ENCODE data around the gene ZNF749.
"Not testable (repeated sequence)": the region's sequence is repeated elsewhere in the genome, so short reads cannot be mapped to it uniquely, and the experiment has no call there.

Gene ZNF749

DNA sequence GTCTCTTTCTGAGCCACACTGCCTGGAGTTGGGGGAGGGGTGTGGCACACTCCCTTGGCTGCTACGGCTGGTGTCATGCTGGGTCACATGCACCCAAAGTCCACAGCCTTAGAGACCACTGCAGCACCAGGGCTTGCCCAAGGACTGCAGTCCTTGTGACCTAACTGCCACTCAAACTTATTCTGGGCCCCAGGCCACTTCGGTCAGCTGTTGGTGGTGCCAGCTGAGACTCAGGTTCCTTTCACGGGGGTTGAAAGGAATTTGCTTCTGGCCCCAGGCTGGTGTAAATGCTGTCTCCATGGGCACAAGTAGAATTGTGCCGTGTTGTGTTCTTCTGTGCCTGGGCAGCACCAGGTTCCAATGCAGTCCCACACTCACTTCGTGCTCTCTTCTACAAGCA is 31.4 kb downstream of the ZNF749 start:
- no peak for DNase-seq

DNA sequence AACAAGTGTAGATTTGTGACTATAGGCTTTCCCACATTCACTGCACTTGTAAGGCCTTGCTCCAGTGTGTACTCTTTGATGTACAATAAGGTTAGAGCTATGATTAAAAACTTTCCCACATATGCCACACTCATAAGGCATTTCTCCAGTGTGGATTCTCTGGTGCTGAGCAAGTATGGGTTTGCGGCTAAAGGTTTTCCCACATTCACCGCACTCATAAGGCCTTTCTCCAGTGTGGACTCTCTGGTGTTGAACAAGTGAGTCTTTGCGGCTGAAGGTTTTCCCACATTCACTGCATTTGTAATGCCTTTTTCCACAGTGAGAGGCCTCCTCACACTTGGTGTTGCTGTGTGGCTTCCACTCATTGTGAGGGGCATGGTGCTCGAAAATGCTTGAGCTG is 38.5 kb downstream of the ZNF749 start:
- DNase-seq = no peak

DNA sequence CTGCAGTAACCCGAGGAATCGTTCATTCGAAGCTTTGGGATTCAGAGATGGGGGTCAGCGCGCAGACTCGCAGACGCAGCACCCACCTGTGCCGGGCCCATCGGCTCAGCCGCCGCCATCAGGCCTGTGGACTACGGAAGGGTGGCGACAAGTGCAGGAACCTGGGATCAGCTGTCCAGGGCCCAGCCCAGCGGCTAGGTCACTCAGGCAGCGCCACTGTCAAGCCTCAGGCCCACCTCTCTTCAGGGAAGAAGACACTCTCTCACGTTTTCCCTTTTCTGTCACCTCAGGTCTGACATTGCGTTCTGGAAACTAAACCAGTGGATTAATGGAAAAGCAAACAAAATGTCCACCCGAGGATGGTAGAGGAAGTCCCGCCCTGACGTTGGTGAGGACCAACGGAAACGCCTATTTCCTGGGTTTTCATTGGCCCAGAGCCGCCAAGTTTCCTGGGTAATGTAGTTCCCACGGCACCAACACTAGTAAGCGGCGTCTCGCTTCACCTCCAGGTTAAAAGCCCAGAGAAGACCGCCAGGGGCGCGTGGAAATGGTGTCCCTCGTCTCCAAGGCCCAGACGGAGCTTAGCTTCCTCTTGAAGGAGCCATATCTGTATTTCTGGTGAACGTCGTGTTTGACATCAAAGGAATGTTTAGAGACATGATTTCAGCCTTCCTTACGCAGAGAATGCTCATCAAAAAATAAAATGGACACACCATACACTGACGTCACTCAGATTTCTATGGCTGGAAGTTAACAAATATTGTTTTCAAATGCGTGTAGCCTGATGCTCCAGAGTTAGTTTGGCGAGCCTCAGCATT is 42.3 kb downstream of the ZNF749 start, which contains the start of gene ZNF772:
TSS of gene ZNF772 (minus strand) at position 376 of the 818 bp plus-strand sequence. CDS start at position 119, 257 bp downstream.
- DNase-seq = peak; percentile 51

DNA sequence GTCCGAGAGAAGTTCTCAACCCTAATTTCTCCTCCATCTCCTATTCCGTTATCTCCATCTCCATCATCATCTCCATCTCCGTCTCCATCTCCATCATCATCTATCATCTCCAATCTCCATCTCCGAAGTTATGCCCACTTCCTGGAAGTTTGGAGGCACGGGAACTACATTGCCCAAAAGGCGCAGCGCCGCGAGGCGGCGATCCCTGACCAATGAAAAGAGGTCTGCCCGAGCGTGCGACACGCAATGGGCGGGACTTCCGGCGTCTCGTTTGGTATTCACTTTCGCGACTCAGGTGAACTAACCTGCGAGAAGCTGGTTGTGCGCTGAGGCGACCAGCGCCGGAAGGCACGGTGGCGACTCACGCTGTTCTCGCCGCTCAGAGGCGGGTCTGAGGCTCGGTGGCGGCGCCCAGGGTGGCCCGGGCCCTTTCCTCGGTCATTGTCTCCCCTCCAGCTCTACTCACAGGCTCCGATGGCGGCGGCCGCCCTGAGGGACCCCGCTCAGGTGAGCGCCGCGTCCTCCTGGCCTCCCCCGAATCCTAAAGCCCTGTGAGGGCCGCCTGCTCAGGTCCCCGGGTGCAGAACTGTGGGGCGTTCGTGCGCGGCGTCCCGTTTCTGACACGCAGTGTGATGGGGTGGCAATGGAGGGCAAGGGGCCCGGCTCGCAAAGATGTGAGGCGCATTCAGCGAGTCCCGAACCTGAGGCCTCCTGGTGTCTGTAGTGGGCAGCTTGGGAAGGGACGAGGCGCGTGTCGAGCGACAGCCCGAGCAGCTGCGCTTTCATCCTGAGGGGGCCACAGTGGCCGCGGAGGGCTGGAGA is 52.6 kb downstream of the ZNF749 start, which contains the start of gene ZNF419:
TSS of gene ZNF419 (plus strand) at position 274 of the 822 bp plus-strand sequence. CDS start at position 475, 201 bp downstream.
- DNase-seq = peak; percentile 67

DNA sequence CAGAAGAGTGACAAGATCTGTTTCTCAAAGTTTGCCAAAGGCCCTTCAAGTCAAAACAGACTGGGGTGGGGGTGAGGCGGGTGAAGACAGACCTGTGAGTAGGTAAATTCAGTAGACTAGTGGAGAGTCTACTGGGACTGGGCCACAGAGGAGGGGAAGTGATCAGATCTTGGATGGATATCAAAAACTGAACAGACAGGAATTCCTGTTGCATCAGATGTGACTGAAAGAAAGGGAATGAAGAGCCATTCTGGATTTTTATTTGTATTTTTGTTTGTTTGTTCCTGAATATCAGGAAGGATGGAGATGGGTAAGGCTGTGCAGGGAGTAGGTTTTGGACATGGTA is 53.1 kb downstream of the ZNF749 start:
- not testable (repeated sequence) for DNase-seq

Measured in GOT3 (cell line).